ENCODE results near the gene TBC1D16.
"Not testable (repeated sequence)": the region's sequence is repeated elsewhere in the genome, so short reads cannot be mapped to it uniquely, and the experiment has no call there.

The TBC1D16 gene

DNA sequence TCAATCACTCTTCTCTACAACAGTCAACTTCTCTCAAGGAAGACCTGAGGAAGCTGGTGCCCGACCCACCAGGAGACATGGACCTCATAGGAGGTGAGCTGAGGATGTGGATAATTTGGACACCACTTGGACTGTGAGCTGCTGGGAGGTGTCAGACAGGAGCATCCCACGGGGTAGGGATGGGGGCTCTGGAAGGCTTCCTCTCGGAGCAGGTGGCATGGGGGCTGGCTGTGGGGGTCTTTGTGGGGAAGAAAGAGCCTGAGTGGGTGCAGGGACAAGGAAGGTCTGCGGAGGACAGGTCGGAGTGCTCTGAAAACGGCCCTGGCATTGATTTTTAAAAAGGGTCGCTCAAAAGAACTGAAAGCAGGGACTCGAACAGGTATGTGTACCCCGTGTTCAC lies 64.0 kb downstream of the TBC1D16 start:
- no peak for DNase-seq (ENCODE audit: low read depth)

- no peak for DNase-seq (ENCODE audit: low read depth)
Measured at GRCh38 chr17:79970576-79971068, 65.0 kb downstream of the TBC1D16 start.

DNA sequence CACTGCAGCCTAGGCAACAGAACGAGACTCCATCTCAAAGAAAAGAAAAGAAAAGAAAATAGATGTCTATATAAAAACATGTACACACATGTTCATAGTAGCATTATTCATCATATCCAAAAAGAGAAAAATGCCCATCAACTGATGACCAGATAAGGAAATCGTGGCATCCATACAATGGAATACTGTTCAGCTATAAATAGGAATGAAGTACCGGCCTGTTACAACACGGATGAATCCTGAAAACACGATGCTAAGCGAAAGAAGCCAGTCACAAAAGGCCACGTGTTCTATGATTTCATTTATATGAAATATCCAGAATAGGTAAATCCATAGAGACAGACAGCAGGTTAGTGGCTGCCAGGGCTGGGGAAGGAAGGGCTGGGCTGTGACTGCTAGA lies 65.8 kb downstream of the TBC1D16 start:
- DNase-seq (ENCODE audit: low read depth) = no peak

GRCh38 chr17:79968116-79968515 lies 67.6 kb downstream of the TBC1D16 start:
- no peak for DNase-seq (ENCODE audit: low read depth)

- DNase-seq (ENCODE audit: low read depth) = no peak
Measured at GRCh38 chr17:79966681-79967080, 69.0 kb downstream of the TBC1D16 start.

GRCh38 chr17:79965806-79966205 lies 69.9 kb downstream of the TBC1D16 start:
- no peak for DNase-seq (ENCODE audit: low read depth)

DNA sequence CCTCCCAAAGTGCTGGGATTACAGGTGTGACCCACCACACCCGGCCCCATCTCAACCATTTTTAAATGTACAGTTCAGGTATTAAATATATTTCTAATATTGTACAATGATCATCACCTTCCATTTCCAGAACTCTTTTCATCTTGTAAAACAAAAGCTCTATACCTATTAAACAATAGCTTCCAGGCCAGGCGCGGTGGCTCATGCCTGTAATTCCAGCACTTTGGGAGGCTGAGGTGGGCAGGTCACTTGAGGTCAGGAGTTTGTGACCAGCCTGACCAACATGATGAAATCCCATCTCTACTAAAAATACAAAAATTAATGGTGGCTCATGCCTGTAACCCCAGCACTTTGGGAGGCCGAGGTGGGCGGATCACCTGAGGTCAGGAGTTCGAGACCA lies 73.2 kb downstream of the TBC1D16 start:
- DNase-seq (ENCODE audit: low read depth) = not testable (repeated sequence)

GRCh38 chr17:79961567-79961966 lies 74.1 kb downstream of the TBC1D16 start:
- DNase-seq (ENCODE audit: low read depth) = not testable (repeated sequence)

- no peak for DNase-seq (ENCODE audit: low read depth)
Measured at GRCh38 chr17:79960788-79961522, 74.7 kb downstream of the TBC1D16 start.

- DNase-seq (ENCODE audit: low read depth) = no peak
Measured at GRCh38 chr17:79959042-79959441, 76.6 kb downstream of the TBC1D16 start.

DNA sequence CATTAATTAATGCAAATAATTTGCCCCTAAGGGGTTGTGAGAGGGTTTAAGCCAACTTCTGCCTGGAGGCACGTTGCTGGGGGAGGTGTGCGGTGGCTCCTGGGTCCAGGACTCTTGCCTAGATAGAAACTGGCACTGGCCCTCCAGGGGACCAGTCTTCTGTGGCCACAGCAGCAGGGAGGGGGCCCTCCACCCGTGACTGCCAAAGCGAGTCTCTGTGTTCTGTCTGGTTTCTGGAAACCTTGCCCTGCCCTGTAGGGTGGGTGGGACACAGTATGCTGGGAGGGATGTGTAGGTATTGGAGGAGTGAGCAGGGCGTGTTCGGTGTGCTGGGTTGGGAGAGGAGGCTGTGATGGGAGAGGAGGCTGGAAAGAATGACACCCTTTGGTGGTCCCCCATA lies 78.8 kb downstream of the TBC1D16 start:
- no peak for DNase-seq (ENCODE audit: low read depth)

- not testable (repeated sequence) for DNase-seq (ENCODE audit: low read depth)
Measured at GRCh38 chr17:79956441-79956735, 79.3 kb downstream of the TBC1D16 start.

DNA sequence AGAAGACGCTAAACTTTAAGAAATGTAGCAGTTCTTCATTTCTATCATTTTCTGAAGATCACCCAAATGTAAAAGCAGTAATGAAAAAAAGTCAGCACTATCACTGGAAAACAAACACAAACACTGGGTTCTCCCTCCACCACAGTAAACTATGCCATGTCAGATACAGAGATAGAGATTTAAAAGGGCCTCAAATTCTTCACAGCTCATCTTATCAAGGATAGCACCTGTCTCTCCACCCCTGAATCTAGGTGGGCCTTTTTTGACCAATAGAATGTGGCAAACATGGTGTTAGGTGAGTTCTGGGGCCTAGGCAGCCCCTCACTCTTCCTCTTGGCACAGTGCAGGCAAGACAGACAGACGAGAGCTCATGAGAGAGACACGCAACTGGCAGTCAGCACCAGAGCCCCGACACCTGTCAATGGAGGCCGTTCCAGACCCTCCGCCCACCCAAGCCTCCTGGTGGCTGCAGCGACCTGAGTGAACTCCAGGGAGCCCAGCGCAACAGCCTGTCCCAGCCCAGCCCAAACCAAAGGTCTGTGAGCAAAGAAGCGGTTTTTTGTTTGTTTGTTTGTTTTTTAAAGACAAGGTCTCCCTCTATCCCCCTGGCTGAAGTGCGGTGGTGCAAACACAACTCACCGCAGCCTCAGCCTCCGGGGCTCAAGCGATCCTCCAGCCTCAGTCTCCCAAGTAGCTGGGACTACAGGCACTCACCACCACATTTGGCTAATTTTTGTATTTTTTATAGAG lies 79.8 kb downstream of the TBC1D16 start:
- DNase-seq (ENCODE audit: low read depth) = no peak

DNA sequence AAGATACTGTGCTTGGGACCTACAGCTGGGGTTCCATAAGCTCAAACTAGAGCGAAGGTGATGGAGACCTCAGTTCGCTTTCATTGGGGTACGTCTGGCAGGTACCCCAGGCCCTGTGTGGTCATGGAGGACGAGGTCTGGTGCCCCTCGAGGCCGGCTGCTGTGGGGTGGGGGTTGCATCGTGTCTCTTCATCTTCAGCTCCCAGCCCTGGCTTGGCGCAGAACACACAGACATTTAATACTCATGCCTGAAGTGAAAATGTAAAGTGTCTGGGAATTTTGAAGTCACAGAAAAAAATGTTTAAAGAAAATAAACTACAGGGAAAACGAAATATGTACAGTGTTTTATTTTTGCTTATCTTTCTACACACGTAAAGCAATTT lies 80.5 kb downstream of the TBC1D16 start:
- DNase-seq (ENCODE audit: low read depth) = no peak

GRCh38 chr17:79954281-79955166 lies 81.1 kb downstream of the TBC1D16 start:
- DNase-seq (ENCODE audit: low read depth) = no peak

DNA sequence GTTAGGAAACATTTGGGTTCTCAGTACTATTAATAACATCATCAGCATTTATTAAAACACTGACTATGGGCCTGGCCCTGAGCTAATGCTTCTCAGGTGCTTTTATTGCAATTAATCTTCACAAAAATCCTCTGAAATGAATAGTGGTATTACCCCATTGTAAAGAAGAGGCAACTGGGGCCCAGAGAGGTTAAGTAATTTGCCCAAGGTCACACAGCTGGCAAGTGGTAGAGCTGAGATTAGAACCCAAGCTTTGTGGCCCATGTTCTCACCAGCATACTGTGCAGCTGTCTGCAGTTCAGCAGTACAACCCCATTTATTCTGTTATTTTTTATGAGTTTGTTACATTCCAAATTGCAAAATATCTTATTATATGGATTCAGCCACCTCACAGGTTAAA lies 82.3 kb downstream of the TBC1D16 start:
- no peak for DNase-seq (ENCODE audit: low read depth)

GRCh38 chr17:79952901-79953300 lies 82.8 kb downstream of the TBC1D16 start:
- DNase-seq (ENCODE audit: low read depth) = no peak

- DNase-seq (ENCODE audit: low read depth) = no peak
Measured at GRCh38 chr17:79952265-79952877, 83.3 kb downstream of the TBC1D16 start.

DNA sequence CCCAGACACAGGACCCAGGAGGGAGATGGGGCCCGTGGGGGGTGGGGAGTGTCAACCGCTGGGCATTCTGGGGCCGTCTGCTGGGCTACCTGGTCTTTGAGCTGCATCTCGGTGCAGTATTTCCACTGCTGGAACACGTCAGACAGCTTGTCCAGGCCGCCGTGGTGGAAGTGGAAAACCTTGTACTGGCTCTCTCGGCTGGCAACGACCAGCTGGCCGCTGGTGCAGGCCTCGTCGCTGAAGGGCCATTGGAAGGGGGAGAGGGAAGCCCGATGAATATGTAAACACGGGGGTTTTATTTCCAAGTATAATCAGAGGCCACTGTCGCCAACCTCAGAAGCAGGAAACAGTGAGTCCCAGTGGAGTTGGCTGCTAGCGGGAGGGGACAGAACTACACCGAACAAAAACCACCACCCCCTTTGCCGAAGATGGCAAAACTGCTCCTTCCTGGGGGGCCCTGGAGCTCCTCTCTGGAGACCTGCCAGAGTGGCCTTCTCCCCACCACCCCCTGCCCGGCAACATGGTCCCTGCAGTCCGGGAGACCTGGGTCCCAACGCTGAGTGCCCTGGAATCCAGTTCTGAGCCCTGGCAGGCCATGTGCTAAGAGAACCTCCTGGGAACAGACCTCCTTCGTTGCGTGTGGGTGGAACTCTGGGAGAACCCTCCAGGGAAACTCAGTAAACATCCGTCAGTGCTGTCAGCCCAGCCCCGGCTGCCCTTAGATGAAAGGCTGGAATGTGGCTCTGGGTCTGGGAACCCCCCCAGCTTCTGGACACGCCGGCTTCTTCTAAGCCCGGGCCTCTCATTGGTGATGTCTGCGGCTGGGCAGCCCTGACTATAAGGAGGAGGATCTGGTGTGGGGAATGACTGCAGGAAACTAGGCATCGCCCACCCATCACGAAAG lies 84.1 kb downstream of the TBC1D16 start:
- no peak for DNase-seq (ENCODE audit: low read depth)

DNA sequence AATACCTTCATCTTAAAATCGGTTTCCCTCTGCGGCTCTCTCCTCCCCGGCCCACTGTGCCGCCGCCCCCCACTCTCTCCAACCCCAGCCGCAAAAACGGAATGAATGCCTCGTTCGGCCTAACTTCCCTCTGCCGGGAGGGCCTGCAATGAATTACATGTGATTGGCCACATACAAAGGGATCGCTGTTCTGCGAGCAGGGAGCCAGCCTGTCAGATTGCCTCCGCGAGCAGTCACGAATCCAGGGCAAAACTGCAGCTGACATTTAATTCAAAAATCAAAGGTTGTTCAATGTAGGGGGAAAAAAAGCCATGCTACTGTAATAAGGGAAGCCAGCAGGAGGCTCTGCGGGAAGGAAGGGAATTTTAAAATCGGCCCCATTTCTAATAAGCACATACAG lies 84.9 kb downstream of the TBC1D16 start:
- no peak for DNase-seq (ENCODE audit: low read depth)

DNA sequence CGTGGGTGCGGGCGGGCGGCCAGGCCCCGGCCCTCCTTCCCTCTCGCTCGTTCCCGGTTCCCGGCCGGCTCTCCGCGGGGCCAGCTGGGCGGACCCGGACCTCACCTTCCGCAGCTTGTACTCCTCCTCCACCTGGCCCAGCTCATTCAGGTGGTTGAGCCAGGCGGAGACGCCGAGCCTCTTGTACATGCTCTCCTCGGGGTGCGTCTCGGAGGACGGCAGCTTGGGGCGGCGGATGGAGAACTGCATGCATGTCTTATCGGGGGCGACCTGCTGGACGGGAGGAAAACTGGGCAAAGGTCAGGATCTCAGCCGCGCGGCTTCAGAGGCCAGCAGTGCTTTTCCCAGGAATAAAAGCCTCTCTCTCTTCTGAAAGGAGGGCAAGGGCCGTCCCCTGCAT lies 85.4 kb downstream of the TBC1D16 start:
- DNase-seq (ENCODE audit: low read depth) = no peak

All from activated T-cell treated with anti-CD3 and anti-CD28 coated beads for 48 hours (primary cell).